22Rv1 (cell line): ENCODE results near the gene SLC9A5.

Experiments used
- H3K27ac ChIP-seq: fragments of 450-650 bp; 2 replicates; pipeline ENCODE4 v1.5.1; 2017
- CTCF ChIP-seq: fragments of 450-650 bp; IDR thresholded peaks from 2 replicates; pipeline ENCODE4 v1.5.1; 2017; ENCODE audit warnings: mild to moderate bottlenecking
- ZFX ChIP-seq: fragments of 450-650 bp; IDR thresholded peaks from 2 replicates; pipeline ENCODE4 v1.6.1; 2017; ENCODE audit warnings: antibody characterized with exemption, borderline replicate concordance

The SLC9A5 gene

GRCh38 chr16:67304020-67304419 is 55.2 kb downstream of the SLC9A5 start:
- no peak for TF ChIP-seq ZFX
- no peak for TF ChIP-seq CTCF
- no peak overlapping the region for H3K27ac ChIP-seq

- H3K27ac ChIP-seq: no peak overlapping the region
- TF ChIP-seq ZFX: no peak
- no peak for TF ChIP-seq CTCF
Measured at GRCh38 chr16:67305216-67306071, 56.7 kb downstream of the SLC9A5 start.

GRCh38 chr16:67310561-67310960 is 61.8 kb downstream of the SLC9A5 start:
- TF ChIP-seq CTCF (no peak), ZFX (no peak)
- no peak overlapping the region for H3K27ac ChIP-seq

- H3K27ac ChIP-seq: no peak overlapping the region
- TF ChIP-seq CTCF: no peak
- no peak for TF ChIP-seq ZFX
Measured at GRCh38 chr16:67311607-67312488, 63.1 kb downstream of the SLC9A5 start.

GRCh38 chr16:67312719-67313118 is 63.9 kb downstream of the SLC9A5 start:
- no peak overlapping the region for H3K27ac ChIP-seq
- TF ChIP-seq CTCF (no peak), ZFX (no peak)

GRCh38 chr16:67317853-67318252 is 69.1 kb downstream of the SLC9A5 start:
- no peak for TF ChIP-seq CTCF
- TF ChIP-seq ZFX: no peak
- H3K27ac ChIP-seq: no peak overlapping the region
